Measurements from ENCODE around the gene SORCS2. TPM values are rescaled to one million over a fixed set of nuclear protein-coding genes. Genes with fewer than 3 reads are reported as not detected.

The SORCS2 gene
- total RNA-seq, 4 donors from 2014 or later: 0.48 to 1.8 (median 0.68) TPM; not detected in 1

GRCh38 chr4:7232061-7232650, 39.8 kb downstream of the SORCS2 start:
- intact Hi-C loops (cut with DNase I; ENCODE audit: low total_unique reads) (no loop called here), in situ Hi-C loops (cut with MboI; ENCODE audit: low pct_ligation_motif_present in 1 of 4, low pct_unique_long_range_greater_than_20kb in 1 of 4, low sequenced_read_pairs in 3 of 4) (no loop called here)
- H3K4me3 ChIP-seq: no peak overlapping the region
- peaks cover 0 to 8% (median 0%) of the 10 kb centered on the region in 4 donors for H3K4me1 ChIP-seq
- TF ChIP-seq POLR2AphosphoS5 (IDR thresholded peaks at IDR 0.05) (no peak), POLR2A (IDR thresholded peaks at IDR 0.05) (no peak), EP300 (IDR thresholded peaks at IDR 0.05; ENCODE audit: low read depth) (no peak)
- TF ChIP-seq, protein P1, sequence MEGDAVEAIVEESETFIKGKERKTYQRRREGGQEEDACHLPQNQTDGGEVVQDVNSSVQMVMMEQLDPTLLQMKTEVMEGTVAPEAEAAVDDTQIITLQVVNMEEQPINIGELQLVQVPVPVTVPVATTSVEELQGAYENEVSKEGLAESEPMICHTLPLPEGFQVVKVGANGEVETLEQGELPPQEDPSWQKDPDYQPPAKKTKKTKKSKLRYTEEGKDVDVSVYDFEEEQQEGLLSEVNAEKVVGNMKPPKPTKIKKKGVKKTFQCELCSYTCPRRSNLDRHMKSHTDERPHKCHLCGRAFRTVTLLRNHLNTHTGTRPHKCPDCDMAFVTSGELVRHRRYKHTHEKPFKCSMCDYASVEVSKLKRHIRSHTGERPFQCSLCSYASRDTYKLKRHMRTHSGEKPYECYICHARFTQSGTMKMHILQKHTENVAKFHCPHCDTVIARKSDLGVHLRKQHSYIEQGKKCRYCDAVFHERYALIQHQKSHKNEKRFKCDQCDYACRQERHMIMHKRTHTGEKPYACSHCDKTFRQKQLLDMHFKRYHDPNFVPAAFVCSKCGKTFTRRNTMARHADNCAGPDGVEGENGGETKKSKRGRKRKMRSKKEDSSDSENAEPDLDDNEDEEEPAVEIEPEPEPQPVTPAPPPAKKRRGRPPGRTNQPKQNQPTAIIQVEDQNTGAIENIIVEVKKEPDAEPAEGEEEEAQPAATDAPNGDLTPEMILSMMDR (IDR thresholded peaks at IDR 0.05): no peak
- H3K9me3 ChIP-seq: no peaks in the 10 kb centered on the region
- H3K27me3 ChIP-seq: no peaks in the 10 kb centered on the region
- DNase-seq: no peak
- H3K36me3 ChIP-seq: no peaks in the 10 kb centered on the region
- no peak overlapping the region for H3K27ac ChIP-seq
- WGBS, 2 donors (ENCODE audit: low coverage in 1 of 2): 88 to 100% methylated on average over 2 to 18 of the region's 18 CpGs

- intact Hi-C loops (cut with DNase I; ENCODE audit: low total_unique reads): no loop called here
- in situ Hi-C loops (cut with MboI; ENCODE audit: low pct_ligation_motif_present in 1 of 4, low pct_unique_long_range_greater_than_20kb in 1 of 4, low sequenced_read_pairs in 3 of 4): no loop called here
- Histone ChIP-seq H3K27me3 (no peaks in the 10 kb centered on the region), H3K27ac (no peak overlapping the region), H3K36me3 (no peaks in the 10 kb centered on the region), H3K4me3 (no peak overlapping the region), H3K9me3 (no peaks in the 10 kb centered on the region), H3K4me1 (peaks cover 0 to 13% (median 0%) of the 10 kb centered on the region in 4 donors)
- no peak for TF ChIP-seq POLR2A (IDR thresholded peaks at IDR 0.05)
- no peak for DNase-seq
- WGBS, 2 donors (ENCODE audit: low coverage in 1 of 2): 58 to 80% methylated on average over 4 to 17 of the region's 18 CpGs
These were observed 40.8 kb downstream of the SORCS2 start for GRCh38 chr4:7233006-7233580.

DNA sequence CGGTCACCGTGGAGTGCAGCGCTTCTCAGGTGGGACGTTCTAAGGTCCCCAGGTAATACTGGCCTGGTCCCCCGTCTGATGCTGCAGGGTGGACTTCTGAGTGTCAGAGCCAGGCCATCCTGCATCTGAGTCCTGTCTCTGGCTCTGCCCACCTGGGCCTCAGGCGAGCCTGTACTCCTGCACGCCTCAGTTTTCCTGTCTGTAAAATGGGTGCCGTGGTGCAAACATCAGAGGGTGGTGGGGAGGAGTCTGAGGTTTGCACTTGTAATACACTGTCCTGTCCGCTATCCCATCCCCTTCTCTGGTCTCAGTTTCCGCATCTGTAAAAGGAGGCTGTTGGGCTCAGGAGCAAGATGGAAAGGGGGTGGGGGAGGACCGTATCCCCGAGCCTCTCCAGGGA, 41.3 kb downstream of the SORCS2 start:
- in situ Hi-C loops (cut with MboI; ENCODE audit: low pct_ligation_motif_present in 1 of 4, low pct_unique_long_range_greater_than_20kb in 1 of 4, low sequenced_read_pairs in 3 of 4) (no loop called here), intact Hi-C loops (cut with DNase I; ENCODE audit: low total_unique reads) (no loop called here)
- 80 to 91% methylated on average over 1 to 12 of the region's 12 CpGs for WGBS, 2 donors (ENCODE audit: low coverage in 1 of 2)

DNA sequence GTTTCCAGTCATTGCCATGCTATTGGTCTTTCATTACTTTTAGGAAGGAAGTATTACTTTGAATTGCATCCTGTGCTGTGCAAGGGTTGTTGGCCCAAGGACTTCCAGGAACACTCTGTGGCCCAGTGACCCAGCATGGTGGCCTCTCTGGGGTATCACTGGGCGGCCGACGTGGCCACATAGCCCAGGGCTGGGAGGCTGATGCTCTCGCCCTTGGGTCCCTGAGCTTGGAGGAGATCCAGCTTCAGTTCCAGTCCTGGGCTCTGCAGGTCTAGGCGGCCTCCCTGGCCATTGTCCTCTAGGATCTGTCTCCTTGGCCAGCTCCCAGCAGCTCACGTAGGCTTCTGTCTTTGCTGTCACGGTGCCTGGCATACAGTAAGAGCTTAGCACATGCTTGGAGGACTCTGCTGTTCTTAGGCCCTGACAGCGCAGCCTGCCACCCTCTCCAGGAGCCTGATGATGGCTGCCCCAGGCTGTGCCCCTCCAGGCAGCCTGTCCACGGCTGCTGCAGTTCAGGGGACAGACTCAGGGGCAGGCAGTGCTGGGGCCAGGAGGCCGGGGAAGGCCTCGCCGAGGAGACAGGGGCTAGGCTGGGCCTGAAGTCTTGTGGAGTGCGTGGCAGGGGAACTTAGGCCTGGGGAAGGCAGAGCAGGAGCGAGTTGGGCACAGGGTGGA, 42.2 kb downstream of the SORCS2 start:
- H3K27ac ChIP-seq: no peak overlapping the region
- in situ Hi-C loops (cut with MboI; ENCODE audit: low pct_ligation_motif_present in 1 of 4, low pct_unique_long_range_greater_than_20kb in 1 of 4, low sequenced_read_pairs in 3 of 4): no loop called here

More for the DNA sequence above, 41.3 kb downstream of the SORCS2 start:
- Histone ChIP-seq H3K36me3 (no peaks in the 10 kb centered on the region), H3K4me3 (no peak overlapping the region), H3K27ac (no peak overlapping the region), H3K27me3 (no peaks in the 10 kb centered on the region), H3K9me3 (no peaks in the 10 kb centered on the region), H3K4me1 (peaks cover 0 to 13% (median 0%) of the 10 kb centered on the region in 4 donors)
- no peak for DNase-seq
- no peak for TF ChIP-seq POLR2AphosphoS5 (IDR thresholded peaks at IDR 0.05)
- no peak for TF ChIP-seq EP300 (IDR thresholded peaks at IDR 0.05; ENCODE audit: low read depth)
- TF ChIP-seq, protein P1 (IDR thresholded peaks at IDR 0.05): no peak
- no peak for TF ChIP-seq POLR2A (IDR thresholded peaks at IDR 0.05)

More for the DNA sequence above, 42.2 kb downstream of the SORCS2 start:
- Histone ChIP-seq H3K27me3 (no peaks in the 10 kb centered on the region), H3K4me1 (peaks cover 0 to 13% (median 0%) of the 10 kb centered on the region in 4 donors), H3K9me3 (no peaks in the 10 kb centered on the region), H3K36me3 (no peaks in the 10 kb centered on the region), H3K4me3 (no peak overlapping the region)
- TF ChIP-seq, protein P1 (IDR thresholded peaks at IDR 0.05): no peak
- TF ChIP-seq POLR2A (IDR thresholded peaks at IDR 0.05) (no peak), EP300 (IDR thresholded peaks at IDR 0.05; ENCODE audit: low read depth) (no peak), POLR2AphosphoS5 (IDR thresholded peaks at IDR 0.05) (no peak)
- DNase-seq: no peak
- intact Hi-C loops (cut with DNase I; ENCODE audit: low total_unique reads): no loop called here
- 86% methylated on average over 14 of the region's 14 CpGs; no CpG with 5 or more reads in 1 of the 2 donors for WGBS, 2 donors (ENCODE audit: low coverage in 1 of 2)
